HL-60 (cell line): ENCODE measurements around the gene DDIT4L.

Experiments used
- DNase-seq, 2 experiments: peaks; one replicate each; pipeline ENCODE4 v3.0.0-alpha.2; 2010 to 2020; ENCODE audit warnings: low read depth in 1 of 2, low spot score in 1 of 2
- H3K27ac ChIP-seq: fragments of 250-450 bp; sonication (Bioruptor Pico); replicated peaks from 2 replicates; pipeline ENCODE4 v1.5.1; 2020; ENCODE audit warnings: mild to moderate bottlenecking, moderate library complexity
- H3K27me3 ChIP-seq: fragments of 250-450 bp; sonication (Bioruptor Pico); 2 replicates; pipeline ENCODE4 v1.5.1; 2021; ENCODE audit warnings: mild to moderate bottlenecking, moderate library complexity; ENCODE audit not compliant: insufficient read depth, poor library complexity, severe bottlenecking
- H3K4me3 ChIP-seq: replicated peaks from 2 replicates; pipeline ENCODE4 v1.5.1; 2011; ENCODE audit warnings: mild to moderate bottlenecking, control low read depth, low read length; ENCODE audit not compliant: insufficient read depth
- CTCF ChIP-seq: IDR thresholded peaks from one replicate; pipeline ENCODE4 v1.5.1; 2011; ENCODE audit warnings: low read length, control low read depth, inconsistent platforms; ENCODE audit not compliant: insufficient read depth
- GABPA ChIP-seq: IDR thresholded peaks from 2 replicates; pipeline ENCODE4 v1.6.1; 2012; ENCODE audit warnings: low read depth
- POLR2AphosphoS5 ChIP-seq: IDR thresholded peaks from 2 replicates; pipeline ENCODE4 v1.6.1; 2012; ENCODE audit warnings: low read depth
- REST ChIP-seq: IDR thresholded peaks from 2 replicates; pipeline ENCODE4 v1.6.1; 2012; ENCODE audit warnings: low read depth; ENCODE audit not compliant: insufficient replicate concordance
- SPI1 ChIP-seq: IDR thresholded peaks from 2 replicates; pipeline ENCODE4 v1.6.1; 2012; ENCODE audit warnings: low read depth, mild to moderate bottlenecking, borderline replicate concordance

Gene DDIT4L

GRCh38 chr4:100170986-100171385 lies 19.3 kb downstream of the DDIT4L start:
- TF ChIP-seq POLR2AphosphoS5 (no peak), SPI1 (no peak), CTCF (no peak)
- peak overlapping the region; percentile 53 for H3K27ac ChIP-seq
- H3K4me3 ChIP-seq, result no peak overlapping the region
- no peaks in the 10 kb centered on the region for H3K27me3 ChIP-seq
- DNase-seq, result peak in 1 of 2 experiments; percentile 22

GRCh38 chr4:100169491-100170485 lies 20.5 kb downstream of the DDIT4L start:
- TF ChIP-seq GABPA (no peak), POLR2AphosphoS5 (no peak), CTCF (no peak), REST (no peak), SPI1 (no peak)
- Histone ChIP-seq H3K27ac (peak overlapping the region; percentile 53), H3K27me3 (no peaks in the 10 kb centered on the region), H3K4me3 (no peak overlapping the region)
- no peak for DNase-seq

GRCh38 chr4:100168521-100168920 lies 21.7 kb downstream of the DDIT4L start:
- Histone ChIP-seq H3K27ac (no peak overlapping the region), H3K4me3 (no peak overlapping the region), H3K27me3 (no peaks in the 10 kb centered on the region)
- TF ChIP-seq POLR2AphosphoS5 (no peak), GABPA (no peak), SPI1 (no peak), CTCF (no peak), REST (no peak)
- no peak for DNase-seq
